ENCODE data around the gene HMG20A.

The HMG20A gene

GRCh38 chr15:77504871-77505270 lies 84.2 kb downstream of the HMG20A start:
- TF ChIP-seq, protein P1, sequence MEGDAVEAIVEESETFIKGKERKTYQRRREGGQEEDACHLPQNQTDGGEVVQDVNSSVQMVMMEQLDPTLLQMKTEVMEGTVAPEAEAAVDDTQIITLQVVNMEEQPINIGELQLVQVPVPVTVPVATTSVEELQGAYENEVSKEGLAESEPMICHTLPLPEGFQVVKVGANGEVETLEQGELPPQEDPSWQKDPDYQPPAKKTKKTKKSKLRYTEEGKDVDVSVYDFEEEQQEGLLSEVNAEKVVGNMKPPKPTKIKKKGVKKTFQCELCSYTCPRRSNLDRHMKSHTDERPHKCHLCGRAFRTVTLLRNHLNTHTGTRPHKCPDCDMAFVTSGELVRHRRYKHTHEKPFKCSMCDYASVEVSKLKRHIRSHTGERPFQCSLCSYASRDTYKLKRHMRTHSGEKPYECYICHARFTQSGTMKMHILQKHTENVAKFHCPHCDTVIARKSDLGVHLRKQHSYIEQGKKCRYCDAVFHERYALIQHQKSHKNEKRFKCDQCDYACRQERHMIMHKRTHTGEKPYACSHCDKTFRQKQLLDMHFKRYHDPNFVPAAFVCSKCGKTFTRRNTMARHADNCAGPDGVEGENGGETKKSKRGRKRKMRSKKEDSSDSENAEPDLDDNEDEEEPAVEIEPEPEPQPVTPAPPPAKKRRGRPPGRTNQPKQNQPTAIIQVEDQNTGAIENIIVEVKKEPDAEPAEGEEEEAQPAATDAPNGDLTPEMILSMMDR (IDR thresholded peaks at IDR 0.05; ENCODE audit: borderline replicate concordance, control extremely low read depth, extremely low read depth, insufficient read depth, missing control alignments) = no peak
- in situ Hi-C loops (cut with MboI; ENCODE audit: low sequenced_read_pairs, unreplicated experiment) = no loop called here
- no peak for DNase-seq (ENCODE audit: low spot score)

GRCh38 chr15:77505556-77505955 lies 84.9 kb downstream of the HMG20A start:
- in situ Hi-C loops (cut with MboI; ENCODE audit: low sequenced_read_pairs, unreplicated experiment) = no loop called here
- DNase-seq (ENCODE audit: low spot score) = no peak
- TF ChIP-seq, protein P1 (IDR thresholded peaks at IDR 0.05; ENCODE audit: borderline replicate concordance, control extremely low read depth, extremely low read depth, insufficient read depth, missing control alignments) = no peak

- no peak for DNase-seq (ENCODE audit: low spot score)
- TF ChIP-seq, protein P1 (IDR thresholded peaks at IDR 0.05; ENCODE audit: borderline replicate concordance, control extremely low read depth, extremely low read depth, insufficient read depth, missing control alignments) = no peak
- in situ Hi-C loops (cut with MboI; ENCODE audit: low sequenced_read_pairs, unreplicated experiment) = no loop called here
Measured at GRCh38 chr15:77506311-77507142, 85.8 kb downstream of the HMG20A start.

DNA sequence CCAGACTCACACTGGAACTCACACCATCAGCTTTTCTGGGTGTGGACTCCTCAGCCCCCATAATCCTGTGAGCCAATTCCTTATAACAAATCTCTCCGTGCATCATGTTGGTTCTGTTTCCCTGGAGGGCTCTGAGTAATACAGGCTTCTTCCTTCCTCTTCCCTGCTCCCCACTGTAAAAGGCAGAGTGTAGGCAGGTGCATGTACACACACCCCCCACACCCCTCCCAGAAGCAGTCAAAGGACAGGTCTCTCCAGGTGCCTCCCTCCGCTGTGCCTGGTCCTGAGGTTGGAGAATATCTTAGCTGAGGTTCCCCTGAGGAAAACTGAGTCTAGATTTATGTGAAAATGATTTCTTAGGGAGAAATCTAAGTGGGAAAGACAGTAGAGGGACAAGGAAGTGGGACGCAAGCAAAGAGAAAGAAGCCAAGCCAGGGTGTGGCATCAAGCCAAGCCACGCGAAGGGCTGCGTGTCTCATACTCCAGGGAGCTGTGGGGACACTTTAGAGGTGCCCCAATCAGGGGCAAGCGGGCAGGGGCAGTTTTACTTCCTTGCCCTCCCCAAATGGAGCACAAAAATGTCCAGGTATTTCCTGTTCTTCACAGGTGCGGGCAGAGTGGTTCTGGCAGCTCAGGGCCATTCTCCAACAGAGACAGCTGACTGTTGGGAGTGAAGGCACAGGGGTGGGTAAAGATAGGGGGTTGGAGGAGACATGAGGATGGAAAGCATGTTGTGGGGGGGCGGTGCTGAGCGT lies 86.6 kb downstream of the HMG20A start:
- in situ Hi-C loops (cut with MboI; ENCODE audit: low sequenced_read_pairs, unreplicated experiment) = no loop called here
- no peak for DNase-seq (ENCODE audit: low spot score)
- TF ChIP-seq, protein P1 (IDR thresholded peaks at IDR 0.05; ENCODE audit: borderline replicate concordance, control extremely low read depth, extremely low read depth, insufficient read depth, missing control alignments) = no peak

DNA sequence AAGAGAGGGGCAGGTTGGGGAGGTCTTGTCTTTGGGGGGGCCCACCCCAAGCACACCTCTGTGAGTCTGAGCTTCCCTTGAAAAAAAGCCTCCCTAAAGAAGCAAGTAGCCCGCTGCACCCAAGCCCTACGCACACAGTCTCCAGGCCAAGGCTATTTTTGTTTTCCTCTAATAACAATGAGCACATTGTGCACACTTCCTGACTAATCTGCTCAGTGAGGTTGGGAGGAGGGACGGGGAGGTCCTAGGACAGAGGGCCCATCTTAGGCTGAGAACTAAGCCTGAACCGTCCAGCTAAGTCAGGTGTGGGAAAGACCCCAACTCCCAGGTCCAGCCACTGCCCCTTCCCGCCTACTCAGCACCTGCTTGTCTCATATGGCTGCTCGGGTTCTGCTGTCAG lies 87.2 kb downstream of the HMG20A start:
- in situ Hi-C loops (cut with MboI; ENCODE audit: low sequenced_read_pairs, unreplicated experiment) = no loop called here
- TF ChIP-seq, protein P1 (IDR thresholded peaks at IDR 0.05; ENCODE audit: borderline replicate concordance, control extremely low read depth, extremely low read depth, insufficient read depth, missing control alignments) = no peak
- peak; percentile 53 for DNase-seq (ENCODE audit: low spot score)

DNA sequence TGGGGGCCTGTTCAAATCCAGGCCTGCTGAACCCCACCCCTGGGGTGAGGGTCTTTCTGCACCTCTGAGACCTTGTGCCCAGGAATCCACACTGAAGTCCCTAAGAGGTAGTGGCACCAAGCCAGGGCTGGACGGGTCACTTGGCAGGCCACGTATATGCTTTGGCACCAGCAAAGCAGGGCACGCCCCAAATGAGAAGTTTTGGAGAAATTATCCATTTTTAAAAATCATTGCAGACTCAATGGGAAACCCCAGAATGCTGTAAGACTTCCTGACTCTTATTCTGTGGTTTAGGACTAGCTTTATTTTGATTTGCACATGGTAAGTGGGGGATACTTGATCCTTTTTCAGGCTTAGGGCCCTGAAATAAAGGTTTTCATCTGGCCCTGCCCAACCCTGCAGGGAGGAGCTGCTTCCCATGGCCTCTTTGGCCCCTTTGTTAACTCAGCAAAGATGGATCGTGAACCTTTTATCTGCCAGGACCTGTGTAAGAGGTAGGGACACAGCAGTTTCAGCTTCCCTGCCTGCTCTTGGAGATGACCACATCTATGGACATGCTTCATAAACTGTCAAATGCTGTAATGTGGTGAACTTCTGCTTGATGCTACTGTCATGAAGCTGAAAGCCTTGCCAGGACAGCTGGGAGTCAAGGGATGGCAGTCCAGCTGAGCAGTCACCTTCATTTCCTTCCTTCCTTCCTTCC lies 88.0 kb downstream of the HMG20A start:
- TF ChIP-seq, protein P1 (IDR thresholded peaks at IDR 0.05; ENCODE audit: borderline replicate concordance, control extremely low read depth, extremely low read depth, insufficient read depth, missing control alignments) = no peak
- peak; percentile 41 for DNase-seq (ENCODE audit: low spot score)
- in situ Hi-C loops (cut with MboI; ENCODE audit: low sequenced_read_pairs, unreplicated experiment) = no loop called here
